ENCODE measurements around the gene ALCAM.

The ALCAM gene

GRCh38 chr3:105456017-105456416, 89.3 kb downstream of the ALCAM start:
- TF ChIP-seq, protein P1, sequence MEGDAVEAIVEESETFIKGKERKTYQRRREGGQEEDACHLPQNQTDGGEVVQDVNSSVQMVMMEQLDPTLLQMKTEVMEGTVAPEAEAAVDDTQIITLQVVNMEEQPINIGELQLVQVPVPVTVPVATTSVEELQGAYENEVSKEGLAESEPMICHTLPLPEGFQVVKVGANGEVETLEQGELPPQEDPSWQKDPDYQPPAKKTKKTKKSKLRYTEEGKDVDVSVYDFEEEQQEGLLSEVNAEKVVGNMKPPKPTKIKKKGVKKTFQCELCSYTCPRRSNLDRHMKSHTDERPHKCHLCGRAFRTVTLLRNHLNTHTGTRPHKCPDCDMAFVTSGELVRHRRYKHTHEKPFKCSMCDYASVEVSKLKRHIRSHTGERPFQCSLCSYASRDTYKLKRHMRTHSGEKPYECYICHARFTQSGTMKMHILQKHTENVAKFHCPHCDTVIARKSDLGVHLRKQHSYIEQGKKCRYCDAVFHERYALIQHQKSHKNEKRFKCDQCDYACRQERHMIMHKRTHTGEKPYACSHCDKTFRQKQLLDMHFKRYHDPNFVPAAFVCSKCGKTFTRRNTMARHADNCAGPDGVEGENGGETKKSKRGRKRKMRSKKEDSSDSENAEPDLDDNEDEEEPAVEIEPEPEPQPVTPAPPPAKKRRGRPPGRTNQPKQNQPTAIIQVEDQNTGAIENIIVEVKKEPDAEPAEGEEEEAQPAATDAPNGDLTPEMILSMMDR (conservative IDR thresholded peaks at IDR 0.05; ENCODE audit: control insufficient read depth, insufficient read depth, low read depth, low read length) = no peak
- no peak overlapping the region for H3K4me3 ChIP-seq (ENCODE audit: control insufficient read depth, low read depth, low read length)
- no peak for DNase-seq (ENCODE audit: low read depth)

GRCh38 chr3:105458518-105459215, 92.0 kb downstream of the ALCAM start:
- no peak overlapping the region for H3K4me3 ChIP-seq (ENCODE audit: control insufficient read depth, low read depth, low read length)
- DNase-seq (ENCODE audit: low read depth) = peak; percentile 47
- TF ChIP-seq, protein P1 (conservative IDR thresholded peaks at IDR 0.05; ENCODE audit: control insufficient read depth, insufficient read depth, low read depth, low read length) = no peak

- peak; percentile 38 for DNase-seq (ENCODE audit: low read depth)
- TF ChIP-seq, protein P1 (conservative IDR thresholded peaks at IDR 0.05; ENCODE audit: control insufficient read depth, insufficient read depth, low read depth, low read length) = no peak
- no peak overlapping the region for H3K4me3 ChIP-seq (ENCODE audit: control insufficient read depth, low read depth, low read length)
Measured at GRCh38 chr3:105459566-105460290, 93.0 kb downstream of the ALCAM start.

- H3K4me3 ChIP-seq (ENCODE audit: control insufficient read depth, low read depth, low read length) = no peak overlapping the region
- DNase-seq (ENCODE audit: low read depth) = no peak
- TF ChIP-seq, protein P1 (conservative IDR thresholded peaks at IDR 0.05; ENCODE audit: control insufficient read depth, insufficient read depth, low read depth, low read length) = no peak
Measured at GRCh38 chr3:105463620-105464019, 96.9 kb downstream of the ALCAM start.

GRCh38 chr3:105465251-105465853, 98.6 kb downstream of the ALCAM start:
- no peak for DNase-seq (ENCODE audit: low read depth)
- H3K4me3 ChIP-seq (ENCODE audit: control insufficient read depth, low read depth, low read length) = no peak overlapping the region
- TF ChIP-seq, protein P1 (conservative IDR thresholded peaks at IDR 0.05; ENCODE audit: control insufficient read depth, insufficient read depth, low read depth, low read length) = no peak

DNA sequence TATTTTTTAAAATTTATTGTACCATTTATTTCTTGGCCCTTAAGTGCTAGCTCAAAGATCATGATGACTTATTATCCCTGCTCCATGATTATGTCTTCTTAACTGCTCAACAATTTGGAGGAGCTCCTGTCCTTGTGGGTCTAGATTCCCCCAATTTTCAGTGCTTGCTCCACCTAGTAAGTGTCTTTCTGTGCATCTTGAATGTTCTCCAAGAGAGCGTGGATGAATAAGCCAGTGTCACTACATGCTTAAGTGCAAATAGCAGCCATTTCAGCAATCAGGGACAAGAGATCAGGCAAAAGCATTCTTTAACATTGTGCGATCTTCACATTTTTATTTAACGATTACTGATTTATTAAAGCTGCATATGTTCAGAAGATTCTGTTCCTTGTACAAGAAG, 99.4 kb downstream of the ALCAM start:
- DNase-seq (ENCODE audit: low read depth) = no peak
- H3K4me3 ChIP-seq (ENCODE audit: control insufficient read depth, low read depth, low read length) = no peak overlapping the region
- TF ChIP-seq, protein P1 (conservative IDR thresholded peaks at IDR 0.05; ENCODE audit: control insufficient read depth, insufficient read depth, low read depth, low read length) = no peak
